ENCODE measurements around the gene DDX11. TPM values are rescaled to one million over a fixed set of nuclear protein-coding genes. Genes with fewer than 3 reads are reported as not detected.

Gene DDX11
- total RNA-seq, 2 experiments from 2014 or later: 136 to 155 TPM

Other genes starting within 250 kb of the DDX11 start
- not detected for gene TSPAN11, start 147.1 kb upstream of the DDX11 start, total RNA-seq